RWPE2 (cell line): ENCODE results near the gene TM4SF20.
A peak's percentile ranks its signal among the peaks of the same experiment; 100 is the strongest.

Experiments
- ATAC-seq: fragments of 200-7000 bp; cut with Tn5 transposase; 3 replicates; pipeline ENCODE4 v1.9.1; 2021; ENCODE audit warnings: low read depth
- DNase-seq: peaks from one replicate; pipeline ENCODE4 v3.0.0-alpha.2; 2020; ENCODE audit warnings: low spot score
- H3K27ac ChIP-seq: fragments of 450-650 bp; 2 replicates; pipeline ENCODE4 v1.5.1; 2017; ENCODE audit warnings: mild to moderate bottlenecking; ENCODE audit not compliant: poor library complexity, severe bottlenecking
- H3K27me3 ChIP-seq: fragments of 250-450 bp; sonication (Bioruptor Pico); 2 replicates; pipeline ENCODE4 v1.5.1; 2021; ENCODE audit warnings: mild to moderate bottlenecking, moderate library complexity; ENCODE audit not compliant: insufficient read depth, poor library complexity, severe bottlenecking
- H3K36me3 ChIP-seq: fragments of 250-450 bp; sonication (Bioruptor Pico); 2 replicates; pipeline ENCODE4 v1.5.1; 2020; ENCODE audit warnings: low read depth, mild to moderate bottlenecking, moderate library complexity
- H3K4me1 ChIP-seq: fragments of 250-450 bp; sonication (Bioruptor Pico); 2 replicates; pipeline ENCODE4 v1.5.1; 2021; ENCODE audit warnings: mild to moderate bottlenecking, moderate library complexity; ENCODE audit not compliant: insufficient read depth, poor library complexity, severe bottlenecking
- H3K4me3 ChIP-seq: fragments of 250-450 bp; sonication (Bioruptor Pico); 2 replicates; pipeline ENCODE4 v1.5.1; 2021; ENCODE audit warnings: mild to moderate bottlenecking, moderate library complexity; ENCODE audit not compliant: severe bottlenecking
- H3K9me3 ChIP-seq: fragments of 250-450 bp; sonication (Bioruptor Pico); 2 replicates; pipeline ENCODE4 v1.5.1; 2021; ENCODE audit warnings: mild to moderate bottlenecking, moderate library complexity; ENCODE audit not compliant: severe bottlenecking
- CTCF ChIP-seq: fragments of 450-650 bp; IDR thresholded peaks from one replicate; pipeline ENCODE4 v1.5.1; 2017; ENCODE audit warnings: mild to moderate bottlenecking, moderate library complexity; ENCODE audit not compliant: poor library complexity, severe bottlenecking

Gene TM4SF20

GRCh38 chr2:227411990-227412350 is 32.9 kb upstream of the TM4SF20 start:
- peaks cover 43% of the 10 kb centered on the region for H3K4me1 ChIP-seq
- DNase-seq (no peak), ATAC-seq (no peak)
- no peaks in the 10 kb centered on the region for H3K36me3 ChIP-seq
- H3K27me3 ChIP-seq: no peaks in the 10 kb centered on the region
- no peak for TF ChIP-seq CTCF
- H3K4me3 ChIP-seq: no peak overlapping the region
- H3K9me3 ChIP-seq: no peaks in the 10 kb centered on the region
- H3K27ac ChIP-seq: peak overlapping the region; percentile 39

- no peak for DNase-seq
- Histone ChIP-seq H3K9me3 (no peaks in the 10 kb centered on the region), H3K27ac (peak overlapping the region; percentile 39), H3K36me3 (no peaks in the 10 kb centered on the region), H3K4me1 (peaks cover 48% of the 10 kb centered on the region), H3K4me3 (no peak overlapping the region), H3K27me3 (no peaks in the 10 kb centered on the region)
- ATAC-seq: peak; percentile 73
- no peak for TF ChIP-seq CTCF
These were observed 32.3 kb upstream of the TM4SF20 start for GRCh38 chr2:227411320-227411989.

- H3K9me3 ChIP-seq: no peaks in the 10 kb centered on the region
- peaks cover 40% of the 10 kb centered on the region for H3K4me1 ChIP-seq
- H3K36me3 ChIP-seq: no peaks in the 10 kb centered on the region
- no peak for DNase-seq
- no peak for TF ChIP-seq CTCF
- no peaks in the 10 kb centered on the region for H3K27me3 ChIP-seq
- H3K27ac ChIP-seq: no peak overlapping the region
- ATAC-seq: no peak
- H3K4me3 ChIP-seq: no peak overlapping the region
These were observed 31.1 kb upstream of the TM4SF20 start for GRCh38 chr2:227410191-227410590.

GRCh38 chr2:227407591-227408151 is 28.6 kb upstream of the TM4SF20 start:
- Histone ChIP-seq H3K4me3 (no peak overlapping the region), H3K36me3 (no peaks in the 10 kb centered on the region), H3K27me3 (no peaks in the 10 kb centered on the region), H3K9me3 (no peaks in the 10 kb centered on the region), H3K27ac (peak overlapping the region; percentile 71), H3K4me1 (peaks cover 37% of the 10 kb centered on the region)
- DNase-seq: peak; percentile 78
- no peak for TF ChIP-seq CTCF
- peak; percentile 48 for ATAC-seq

DNA sequence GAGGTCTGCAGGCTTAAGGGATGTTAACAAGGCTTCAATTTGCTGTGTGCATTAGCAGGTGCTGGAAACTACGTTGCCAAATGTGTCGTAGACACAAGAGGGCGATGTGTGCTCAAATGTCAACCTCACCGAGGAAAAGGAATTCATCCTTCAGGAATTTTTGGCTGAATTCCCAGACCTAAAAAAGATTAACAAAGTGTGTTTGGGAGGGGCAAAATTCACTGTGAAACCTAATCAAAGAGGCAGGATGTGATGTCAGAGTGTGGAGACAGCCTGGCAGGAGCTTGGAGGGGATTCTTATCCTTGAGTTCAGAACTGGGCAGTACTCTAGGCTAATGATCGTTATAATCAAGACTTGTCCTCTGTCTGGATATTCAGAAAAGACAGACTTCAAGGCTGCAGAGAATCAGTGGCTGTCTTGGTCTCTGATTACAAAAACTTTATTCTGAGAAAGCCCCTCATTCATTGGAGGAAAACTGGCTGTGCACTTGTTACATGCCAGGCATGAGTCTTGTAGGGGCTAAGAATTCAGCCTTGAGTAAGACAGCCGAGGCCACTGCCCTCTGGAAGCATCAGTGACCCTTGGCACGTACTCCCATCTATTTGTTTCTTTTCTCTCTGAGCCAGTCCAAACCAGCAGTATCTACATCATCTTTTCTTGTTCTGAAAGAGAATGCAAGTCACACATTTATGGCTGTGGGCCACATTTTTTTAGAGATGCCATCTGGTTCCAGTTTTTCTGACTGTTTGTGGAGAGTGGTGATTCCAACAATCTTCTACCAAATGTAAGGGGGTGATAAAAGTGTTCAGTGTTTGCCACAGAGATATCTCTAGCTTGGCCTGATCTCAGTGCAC is 27.3 kb upstream of the TM4SF20 start:
- no peak overlapping the region for H3K4me3 ChIP-seq
- DNase-seq: no peak
- ATAC-seq: peak; percentile 73
- peak; percentile 92 for TF ChIP-seq CTCF
- H3K27ac ChIP-seq: peak overlapping the region; percentile 71
- no peaks in the 10 kb centered on the region for H3K36me3 ChIP-seq
- H3K4me1 ChIP-seq: peaks cover 33% of the 10 kb centered on the region
- H3K27me3 ChIP-seq: no peaks in the 10 kb centered on the region
- H3K9me3 ChIP-seq: no peaks in the 10 kb centered on the region
